HepG2 (cell line): Measurements from ENCODE around the gene MPV17L2. TPM values are rescaled to one million over a fixed set of nuclear protein-coding genes. Genes with fewer than 3 reads are reported as not detected.

Experiments
- ATAC-seq: fragments of 200-7000 bp; cut with Tn5 transposase; 3 replicates; pipeline ENCODE4 v1.9.1; 2020; ENCODE audit warnings: mild to moderate bottlenecking, moderate library complexity
- BruUV-seq: library from RNA; stranded (reverse); fragments of 400-500 nt; replicated peaks from 2 replicates; lab custom pipeline; 2021; lab: Mats Ljungman, UMichigan
- CTCF ChIA-PET: fragments of 300-600 bp; formaldehyde crosslinking; extraction: SDS; loops from one replicate; lab custom pipeline; 2021; ENCODE audit warnings: low total read pairs, inconsistent platforms, low intra/inter-chr PET ratio; lab: Yijun Ruan, JAX
- POLR2A ChIA-PET: fragments of 350-600 bp; sonication (Branson Sonifier 250); formaldehyde crosslinking; loops from one replicate; lab custom pipeline; 2020; ENCODE audit warnings: antibody characterized with exemption, inconsistent platforms; lab: Yijun Ruan, JAX
- DNase-seq: peaks from one replicate; pipeline ENCODE4 v3.0.0-alpha.2; 2015; ENCODE audit warnings: low spot score
- FAIRE-seq: peaks from 3 replicates; lab custom pipeline; 2011; peaks lifted over from hg19 to GRCh38; lab: Jason Lieb, UNC
- H2AFZ ChIP-seq: one replicate; pipeline ENCODE4 v1.6.1; 2011; ENCODE audit warnings: low read length, inconsistent platforms
- H3K27ac ChIP-seq: fragments of 300-600 bp; 3 replicates; pipeline ENCODE4 v1.8.0; 2011; ENCODE audit warnings: mixed run types, mild to moderate bottlenecking, mixed read lengths, low read length, inconsistent platforms; ENCODE audit not compliant: insufficient read depth; ENCODE audit errors: extremely low read length
- H3K27me3 ChIP-seq, 2 experiments: fragments of 200-600 bp in 1 of 2; 2 replicates in 1 of 2; 3 replicates in 1 of 2; pipeline versions ENCODE4 v1.6.0 to v1.8.0; 2011; ENCODE audit warnings: low read length in 2 of 2, mild to moderate bottlenecking in 2 of 2, moderate library complexity in 2 of 2, inconsistent platforms in 1 of 2; ENCODE audit not compliant: insufficient read depth in 2 of 2, control insufficient read depth in 1 of 2
- H3K36me3 ChIP-seq, 2 experiments: fragments of 200-600 bp in 1 of 2; replicated peaks in 1 of 2; 2 replicates in 1 of 2; 3 replicates in 1 of 2; pipeline versions ENCODE4 v1.5.1 to v1.8.0; 2011; ENCODE audit warnings: low read length in 2 of 2, inconsistent platforms in 1 of 2; ENCODE audit not compliant: insufficient read depth in 2 of 2, control insufficient read depth in 1 of 2
- H3K4me1 ChIP-seq: 2 replicates; pipeline ENCODE4 v1.5.1; 2012; ENCODE audit warnings: low read length, inconsistent platforms; ENCODE audit not compliant: insufficient read depth
- H3K4me2 ChIP-seq: 2 replicates; pipeline ENCODE4 v1.6.0; 2011; ENCODE audit warnings: low read depth, low read length, inconsistent platforms
- H3K4me3 ChIP-seq, 3 experiments: fragments of 200-600 bp in 1 of 3; sonication (generic), shearing (Covaris generic) in 1 of 3; replicated peaks in 1 of 3; 2 replicates each; pipeline ENCODE4 v1.5.1; 2011 to 2016; ENCODE audit warnings: low read length in 3 of 3, inconsistent platforms in 2 of 3, low read depth in 2 of 3, mild to moderate bottlenecking in 2 of 3, control low read depth in 1 of 3, mixed read lengths in 1 of 3; ENCODE audit not compliant: insufficient read depth in 1 of 3
- H3K79me2 ChIP-seq: one replicate; pipeline ENCODE4 v1.6.1; 2011; ENCODE audit warnings: low read length, inconsistent platforms; ENCODE audit not compliant: insufficient read depth
- H3K9ac ChIP-seq: 2 replicates; pipeline ENCODE4 v1.6.0; 2011; ENCODE audit warnings: mild to moderate bottlenecking, low read depth, low read length, inconsistent platforms; ENCODE audit not compliant: insufficient read depth
- H3K9me3 ChIP-seq: 2 replicates; pipeline ENCODE4 v1.5.1; 2012; ENCODE audit warnings: mild to moderate bottlenecking, low read length
- H4K20me1 ChIP-seq: 2 replicates; pipeline ENCODE4 v1.6.0; 2011; ENCODE audit warnings: inconsistent platforms, mild to moderate bottlenecking, low read length, moderate library complexity; ENCODE audit not compliant: insufficient read depth
- DNMT3B ChIP-seq: conservative IDR thresholded peaks from 2 replicates; pipeline ENCODE4 v1.6.1; 2016; ENCODE audit warnings: missing biosample characterization, control low read depth
- TMF1 ChIP-seq: sonication (generic); formaldehyde crosslinking; IDR thresholded peaks from 2 replicates; pipeline ENCODE4 v1.8.1; 2022; ENCODE audit warnings: low read depth, missing genetic modification reagents
- ZC3H13 ChIP-seq: sonication (generic); formaldehyde crosslinking; IDR thresholded peaks from 2 replicates; pipeline ENCODE4 v1.8.1; 2023; ENCODE audit warnings: mild to moderate bottlenecking, missing genetic modification reagents, moderate library complexity
- ZNF263 ChIP-seq: sonication (generic); formaldehyde crosslinking; IDR thresholded peaks from 2 replicates; pipeline ENCODE4 v1.4.0; 2020; ENCODE audit warnings: missing genetic modification reagents
- ZNF609 ChIP-seq: sonication (generic); formaldehyde crosslinking; IDR thresholded peaks from 2 replicates; pipeline ENCODE4 v1.4.0; 2020; ENCODE audit warnings: mild to moderate bottlenecking, missing genetic modification reagents, borderline replicate concordance
- ZNF629 ChIP-seq: sonication (generic); formaldehyde crosslinking; conservative IDR thresholded peaks from 2 replicates; pipeline ENCODE4 v1.5.0; 2020; ENCODE audit warnings: missing genetic modification reagents
- ZNF710 ChIP-seq: sonication (generic); formaldehyde crosslinking; IDR thresholded peaks from 2 replicates; pipeline ENCODE4 v1.5.0; 2020; ENCODE audit warnings: mild to moderate bottlenecking, missing genetic modification reagents, borderline replicate concordance
- WGBS: methylation state at CpG from one replicate; pipeline ENCODE4 v1.1.6; 2017; ENCODE audit warnings: low lambda C conversion rate; 5-methylcytosine and 5-hydroxymethylcytosine counted together
- in situ Hi-C: cut with HindIII; loops from 2 replicates; pipeline ENCODE4 v1.10.0; 2017; ENCODE audit warnings: low pct_unique_long_range_greater_than_20kb; ENCODE audit not compliant: extremely low pct_ligation_motif_present
- intact Hi-C: fragments of 100-400 bp; cut with micrococcal nuclease; formaldehyde crosslinking; loops from one replicate; pipeline ENCODE4 v1.10.0; 2022; ENCODE audit not compliant: unreplicated experiment
- polyA plus RNA-seq, 8 experiments: library from polyadenylated mRNA; depleted of rRNA in 3 of 8; stranded (reverse) in 7 of 8; unstranded in 1 of 8; fragments of >200 nt; fragmentation: Illumina TruSeq in 4 of 8; extraction: Trizol in 4 of 8; gene quantifications; 2 replicates each; pipeline versions ENCODE4 v1.2.1 to v1.2.3, GENCODE V29; 2011 to 2016; ENCODE audit warnings: low read depth in 4 of 8, missing spikeins in 1 of 8, mixed read lengths in 1 of 8; ENCODE audit not compliant: insufficient read depth in 1 of 8
- total RNA-seq, 5 experiments: library from RNA; depleted of rRNA; stranded (reverse); fragments of >200 nt; fragmentation: Illumina TruSeq; extraction: Trizol; gene quantifications; 2 replicates each; pipeline ENCODE4 v1.2.3, GENCODE V29; 2016; ENCODE audit warnings: low read depth in 1 of 5
- TF ChIP-seq, protein P1 (sequence below): sonication (generic); formaldehyde crosslinking; IDR thresholded peaks from 2 replicates; pipeline ENCODE4 v1.4.0; 2020; ENCODE audit warnings: missing genetic modification reagents

MPV17L2 gene
- total and polyA plus RNA-seq, 2 of the 13 experiments (the other 11 are each of a cell fraction or from before 2014, with no cell fraction given) = 13.6 to 16.7 TPM

- TF ChIP-seq, protein P1, sequence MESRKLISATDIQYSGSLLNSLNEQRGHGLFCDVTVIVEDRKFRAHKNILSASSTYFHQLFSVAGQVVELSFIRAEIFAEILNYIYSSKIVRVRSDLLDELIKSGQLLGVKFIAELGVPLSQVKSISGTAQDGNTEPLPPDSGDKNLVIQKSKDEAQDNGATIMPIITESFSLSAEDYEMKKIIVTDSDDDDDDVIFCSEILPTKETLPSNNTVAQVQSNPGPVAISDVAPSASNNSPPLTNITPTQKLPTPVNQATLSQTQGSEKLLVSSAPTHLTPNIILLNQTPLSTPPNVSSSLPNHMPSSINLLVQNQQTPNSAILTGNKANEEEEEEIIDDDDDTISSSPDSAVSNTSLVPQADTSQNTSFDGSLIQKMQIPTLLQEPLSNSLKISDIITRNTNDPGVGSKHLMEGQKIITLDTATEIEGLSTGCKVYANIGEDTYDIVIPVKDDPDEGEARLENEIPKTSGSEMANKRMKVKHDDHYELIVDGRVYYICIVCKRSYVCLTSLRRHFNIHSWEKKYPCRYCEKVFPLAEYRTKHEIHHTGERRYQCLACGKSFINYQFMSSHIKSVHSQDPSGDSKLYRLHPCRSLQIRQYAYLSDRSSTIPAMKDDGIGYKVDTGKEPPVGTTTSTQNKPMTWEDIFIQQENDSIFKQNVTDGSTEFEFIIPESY (CRISPR knock-in tag) = peak; percentile 68
- peak; percentile 91 for TF ChIP-seq ZNF629 (CRISPR knock-in tag)
These were observed 37.6 kb upstream of the MPV17L2 start (continued) for GRCh38 chr19:18155095-18156087.

DNA sequence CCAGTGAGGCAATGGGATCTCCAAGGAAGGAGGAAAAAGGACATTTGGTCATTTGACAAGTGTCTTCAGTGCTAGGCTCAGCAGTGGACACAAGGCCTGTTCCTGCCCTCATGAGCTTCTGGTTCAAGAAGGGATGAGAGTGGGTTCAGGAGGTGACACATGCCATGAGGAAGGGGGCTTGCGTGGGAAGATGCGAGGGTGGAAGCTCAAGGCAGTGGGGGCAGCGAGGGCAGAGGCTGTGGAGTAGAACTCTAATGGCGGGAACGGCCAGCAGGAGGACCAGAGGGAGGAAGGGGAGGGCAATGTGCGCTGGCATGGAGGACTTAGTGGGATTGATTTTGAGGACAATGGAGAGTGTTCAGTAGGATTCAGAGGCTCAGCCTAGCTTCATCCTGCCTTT lies 36.8 kb upstream of the MPV17L2 start:
- Histone ChIP-seq H3K4me3 (no peak overlapping the region), H3K36me3 (peaks cover 8 to 18% of the 10 kb centered on the region in 2 experiments; a peak in 4 of 5 replicates), H3K4me1 (peaks cover 48% of the 10 kb centered on the region), H2AFZ (no peak overlapping the region), H3K9ac (peak overlapping the region; percentile 34; the same call in 1 of the 2 replicates), H3K4me2 (peak overlapping the region; percentile 55), H3K27me3 (no peaks in the 10 kb centered on the region; a peak in 1 of 5 replicates), H4K20me1 (0 out of 2 replicates have a peak, but pooled peaks cover 11% of the 10 kb centered on the region), H3K79me2 (peaks cover 18% of the 10 kb centered on the region), H3K9me3 (no peaks in the 10 kb centered on the region), H3K27ac (peak overlapping the region; percentile 57)
- CTCF ChIA-PET = no interaction called here
- no peak for TF ChIP-seq DNMT3B (CRISPR knock-in tag)
- TF ChIP-seq ZC3H13 (CRISPR knock-in tag) = 0 out of 2 replicates have a peak, but pooled peaks have one; percentile 3
- no peak for TF ChIP-seq ZNF609 (CRISPR knock-in tag)
- TF ChIP-seq TMF1 = no peak
- TF ChIP-seq ZNF263 (CRISPR knock-in tag) = peak; percentile 97
- 0 out of 2 replicates have a peak, but pooled peaks have one; percentile 16 for TF ChIP-seq ZNF710
- TF ChIP-seq, protein P1 (CRISPR knock-in tag) = 0 out of 2 replicates have a peak, but pooled peaks have one; percentile 56
- POLR2A ChIA-PET = no interaction called here
- no peak for FAIRE-seq
- no peak for ATAC-seq
- DNase-seq = no peak
- no TSS peak for BruUV-seq
- intact Hi-C loops (no loop called here), in situ Hi-C loops (no loop called here)
- 96% methylated on average over 6 of the region's 6 CpGs for WGBS
